Measurements from ENCODE around the gene GSK3A.

DNA sequence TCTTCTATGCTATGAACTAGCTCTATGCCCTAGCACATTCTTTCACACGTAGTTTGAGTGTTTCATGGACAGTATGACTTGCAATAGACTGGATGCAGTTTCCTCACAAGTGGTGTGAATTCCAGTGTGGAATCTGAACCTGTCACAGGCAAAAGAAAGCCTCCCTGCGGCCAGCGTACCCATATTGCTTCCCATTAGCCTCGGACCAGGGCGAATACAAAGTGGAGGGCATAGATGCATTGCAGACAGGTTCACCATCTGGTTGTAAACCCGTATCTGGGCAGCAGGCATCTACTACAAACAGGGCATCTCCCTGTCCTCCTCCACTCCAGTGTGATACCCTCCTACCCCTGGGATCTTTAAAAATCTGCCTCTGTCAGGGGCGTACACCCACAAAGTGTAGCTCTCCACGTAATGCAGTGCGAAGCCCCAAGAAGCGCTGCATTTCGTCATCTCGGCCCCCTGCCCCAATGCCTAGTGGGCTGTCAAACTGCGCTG lies 25.3 kb upstream of the GSK3A start:
- TF ChIP-seq CTCF (IDR thresholded peaks at IDR 0.05) (no peak), POLR2A (IDR thresholded peaks at IDR 0.05) (no peak), POLR2AphosphoS5 (IDR thresholded peaks at IDR 0.05) (no peak)
